HL-60 (cell line): ENCODE measurements around the gene SECTM1.

Experiments
- DNase-seq, 2 experiments: peaks; one replicate each; pipeline ENCODE4 v3.0.0-alpha.2; 2010 to 2020; ENCODE audit warnings: low read depth in 1 of 2, low spot score in 1 of 2
- H3K27ac ChIP-seq: fragments of 250-450 bp; sonication (Bioruptor Pico); replicated peaks from 2 replicates; pipeline ENCODE4 v1.5.1; 2020; ENCODE audit warnings: mild to moderate bottlenecking, moderate library complexity
- H3K27me3 ChIP-seq: fragments of 250-450 bp; sonication (Bioruptor Pico); 2 replicates; pipeline ENCODE4 v1.5.1; 2021; ENCODE audit warnings: mild to moderate bottlenecking, moderate library complexity; ENCODE audit not compliant: insufficient read depth, poor library complexity, severe bottlenecking
- H3K4me3 ChIP-seq: replicated peaks from 2 replicates; pipeline ENCODE4 v1.5.1; 2011; ENCODE audit warnings: mild to moderate bottlenecking, control low read depth, low read length; ENCODE audit not compliant: insufficient read depth
- GABPA ChIP-seq: IDR thresholded peaks from 2 replicates; pipeline ENCODE4 v1.6.1; 2012; ENCODE audit warnings: low read depth
- POLR2AphosphoS5 ChIP-seq: IDR thresholded peaks from 2 replicates; pipeline ENCODE4 v1.6.1; 2012; ENCODE audit warnings: low read depth
- SPI1 ChIP-seq: IDR thresholded peaks from 2 replicates; pipeline ENCODE4 v1.6.1; 2012; ENCODE audit warnings: low read depth, mild to moderate bottlenecking, borderline replicate concordance
- TF ChIP-seq, protein P1 (sequence below): IDR thresholded peaks from 2 replicates; pipeline ENCODE4 v1.6.1; 2012; ENCODE audit warnings: low read depth; ENCODE audit not compliant: insufficient replicate concordance
- TF ChIP-seq, protein P2 (sequence below): IDR thresholded peaks from one replicate; pipeline ENCODE4 v1.5.1; 2011; ENCODE audit warnings: low read length, control low read depth, inconsistent platforms; ENCODE audit not compliant: insufficient read depth

The SECTM1 gene

DNA sequence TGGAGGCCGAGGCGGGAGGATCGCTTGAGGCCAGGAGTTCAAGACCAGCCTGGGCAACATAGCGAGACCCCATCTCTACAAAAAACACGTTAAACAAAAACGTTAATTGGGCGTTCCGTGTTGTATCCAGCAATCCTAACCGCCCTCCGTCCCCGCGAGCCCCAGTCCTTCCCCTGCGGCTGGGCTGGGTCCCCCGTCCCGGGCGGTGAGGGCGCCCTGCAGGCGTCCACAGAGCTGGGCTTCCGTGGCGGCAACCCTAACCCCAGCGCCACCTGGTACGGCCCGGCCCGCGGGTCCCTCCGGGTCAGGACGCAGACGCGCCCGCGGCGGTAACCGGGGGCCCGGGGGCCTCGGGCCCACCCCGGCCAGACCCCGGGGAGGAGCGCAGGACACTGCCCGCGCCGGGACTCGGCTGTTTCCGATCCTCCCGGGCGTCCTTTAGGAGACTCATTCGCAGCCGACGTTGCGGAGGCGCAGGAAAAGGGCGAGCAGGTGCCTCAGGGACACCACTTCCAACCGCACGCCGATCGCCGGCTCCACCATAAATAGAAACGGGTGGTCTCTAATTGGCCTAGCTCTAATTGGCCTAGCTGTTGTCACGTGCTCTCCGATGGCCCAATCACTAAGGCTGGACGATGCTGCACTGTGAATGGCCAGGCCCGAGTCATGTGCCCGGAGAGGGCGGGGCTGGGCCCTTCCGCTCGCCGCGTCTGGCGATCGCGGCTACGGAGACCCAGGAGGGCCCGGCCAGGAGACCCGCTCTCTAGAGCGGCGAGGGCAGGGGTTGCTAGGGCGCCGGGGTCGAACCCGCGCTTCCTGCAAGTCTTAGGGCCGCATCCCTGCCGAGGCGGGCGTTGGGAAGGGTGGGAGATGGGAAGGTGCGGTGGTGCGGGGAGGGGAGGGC, 41.1 kb downstream of the SECTM1 start:
- TF ChIP-seq SPI1 (no peak; the same call in 1 of the 2 replicates), POLR2AphosphoS5 (peak; percentile 95), GABPA (no peak)
- TF ChIP-seq, protein P1, sequence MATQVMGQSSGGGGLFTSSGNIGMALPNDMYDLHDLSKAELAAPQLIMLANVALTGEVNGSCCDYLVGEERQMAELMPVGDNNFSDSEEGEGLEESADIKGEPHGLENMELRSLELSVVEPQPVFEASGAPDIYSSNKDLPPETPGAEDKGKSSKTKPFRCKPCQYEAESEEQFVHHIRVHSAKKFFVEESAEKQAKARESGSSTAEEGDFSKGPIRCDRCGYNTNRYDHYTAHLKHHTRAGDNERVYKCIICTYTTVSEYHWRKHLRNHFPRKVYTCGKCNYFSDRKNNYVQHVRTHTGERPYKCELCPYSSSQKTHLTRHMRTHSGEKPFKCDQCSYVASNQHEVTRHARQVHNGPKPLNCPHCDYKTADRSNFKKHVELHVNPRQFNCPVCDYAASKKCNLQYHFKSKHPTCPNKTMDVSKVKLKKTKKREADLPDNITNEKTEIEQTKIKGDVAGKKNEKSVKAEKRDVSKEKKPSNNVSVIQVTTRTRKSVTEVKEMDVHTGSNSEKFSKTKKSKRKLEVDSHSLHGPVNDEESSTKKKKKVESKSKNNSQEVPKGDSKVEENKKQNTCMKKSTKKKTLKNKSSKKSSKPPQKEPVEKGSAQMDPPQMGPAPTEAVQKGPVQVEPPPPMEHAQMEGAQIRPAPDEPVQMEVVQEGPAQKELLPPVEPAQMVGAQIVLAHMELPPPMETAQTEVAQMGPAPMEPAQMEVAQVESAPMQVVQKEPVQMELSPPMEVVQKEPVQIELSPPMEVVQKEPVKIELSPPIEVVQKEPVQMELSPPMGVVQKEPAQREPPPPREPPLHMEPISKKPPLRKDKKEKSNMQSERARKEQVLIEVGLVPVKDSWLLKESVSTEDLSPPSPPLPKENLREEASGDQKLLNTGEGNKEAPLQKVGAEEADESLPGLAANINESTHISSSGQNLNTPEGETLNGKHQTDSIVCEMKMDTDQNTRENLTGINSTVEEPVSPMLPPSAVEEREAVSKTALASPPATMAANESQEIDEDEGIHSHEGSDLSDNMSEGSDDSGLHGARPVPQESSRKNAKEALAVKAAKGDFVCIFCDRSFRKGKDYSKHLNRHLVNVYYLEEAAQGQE, result no peak
- TF ChIP-seq, protein P2, sequence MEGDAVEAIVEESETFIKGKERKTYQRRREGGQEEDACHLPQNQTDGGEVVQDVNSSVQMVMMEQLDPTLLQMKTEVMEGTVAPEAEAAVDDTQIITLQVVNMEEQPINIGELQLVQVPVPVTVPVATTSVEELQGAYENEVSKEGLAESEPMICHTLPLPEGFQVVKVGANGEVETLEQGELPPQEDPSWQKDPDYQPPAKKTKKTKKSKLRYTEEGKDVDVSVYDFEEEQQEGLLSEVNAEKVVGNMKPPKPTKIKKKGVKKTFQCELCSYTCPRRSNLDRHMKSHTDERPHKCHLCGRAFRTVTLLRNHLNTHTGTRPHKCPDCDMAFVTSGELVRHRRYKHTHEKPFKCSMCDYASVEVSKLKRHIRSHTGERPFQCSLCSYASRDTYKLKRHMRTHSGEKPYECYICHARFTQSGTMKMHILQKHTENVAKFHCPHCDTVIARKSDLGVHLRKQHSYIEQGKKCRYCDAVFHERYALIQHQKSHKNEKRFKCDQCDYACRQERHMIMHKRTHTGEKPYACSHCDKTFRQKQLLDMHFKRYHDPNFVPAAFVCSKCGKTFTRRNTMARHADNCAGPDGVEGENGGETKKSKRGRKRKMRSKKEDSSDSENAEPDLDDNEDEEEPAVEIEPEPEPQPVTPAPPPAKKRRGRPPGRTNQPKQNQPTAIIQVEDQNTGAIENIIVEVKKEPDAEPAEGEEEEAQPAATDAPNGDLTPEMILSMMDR, result no peak
- no peaks in the 10 kb centered on the region for H3K27me3 ChIP-seq
- peak; percentile 98 to 99 for DNase-seq
- peak overlapping the region; percentile 94 for H3K27ac ChIP-seq
- H3K4me3 ChIP-seq, result peak overlapping the region; percentile 55

DNA sequence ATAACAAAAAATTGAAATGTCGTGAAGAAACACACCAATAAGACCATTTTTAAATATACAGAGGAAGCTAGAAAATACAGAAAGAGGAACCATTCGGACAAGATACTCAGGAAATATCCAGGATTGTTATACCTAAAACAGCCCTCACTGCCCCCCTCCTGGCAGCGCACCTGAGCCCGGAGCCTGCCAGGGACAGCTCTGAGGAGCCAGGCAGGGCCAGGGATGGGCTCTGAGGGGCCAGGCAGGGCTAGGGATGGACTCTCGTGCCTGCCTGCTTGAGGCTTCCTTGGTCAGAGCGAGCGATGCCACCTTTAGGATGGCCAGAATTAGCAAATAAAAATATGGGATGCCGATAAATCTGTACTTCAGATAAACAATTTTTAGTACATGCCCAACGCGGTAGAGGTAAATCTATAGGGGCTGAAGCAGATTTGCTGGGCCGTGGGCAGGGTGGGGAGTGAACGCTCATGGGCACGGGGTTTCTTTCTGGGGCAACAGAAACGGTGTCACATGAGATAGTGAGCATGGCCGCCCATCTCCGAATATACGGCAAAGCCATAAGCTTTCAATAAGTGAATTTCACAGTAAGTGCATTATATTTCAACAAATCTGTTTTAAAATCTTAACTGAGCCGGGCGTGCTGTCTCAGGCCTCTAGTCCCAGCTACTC, 41.9 kb downstream of the SECTM1 start:
- no peak for DNase-seq
- Histone ChIP-seq H3K27me3 (no peaks in the 10 kb centered on the region), H3K27ac (peak overlapping the region; percentile 94), H3K4me3 (peak overlapping the region; percentile 55)
- TF ChIP-seq, protein P1, result no peak
- TF ChIP-seq SPI1 (no peak), POLR2AphosphoS5 (no peak), GABPA (no peak)
- TF ChIP-seq, protein P2, result no peak

DNA sequence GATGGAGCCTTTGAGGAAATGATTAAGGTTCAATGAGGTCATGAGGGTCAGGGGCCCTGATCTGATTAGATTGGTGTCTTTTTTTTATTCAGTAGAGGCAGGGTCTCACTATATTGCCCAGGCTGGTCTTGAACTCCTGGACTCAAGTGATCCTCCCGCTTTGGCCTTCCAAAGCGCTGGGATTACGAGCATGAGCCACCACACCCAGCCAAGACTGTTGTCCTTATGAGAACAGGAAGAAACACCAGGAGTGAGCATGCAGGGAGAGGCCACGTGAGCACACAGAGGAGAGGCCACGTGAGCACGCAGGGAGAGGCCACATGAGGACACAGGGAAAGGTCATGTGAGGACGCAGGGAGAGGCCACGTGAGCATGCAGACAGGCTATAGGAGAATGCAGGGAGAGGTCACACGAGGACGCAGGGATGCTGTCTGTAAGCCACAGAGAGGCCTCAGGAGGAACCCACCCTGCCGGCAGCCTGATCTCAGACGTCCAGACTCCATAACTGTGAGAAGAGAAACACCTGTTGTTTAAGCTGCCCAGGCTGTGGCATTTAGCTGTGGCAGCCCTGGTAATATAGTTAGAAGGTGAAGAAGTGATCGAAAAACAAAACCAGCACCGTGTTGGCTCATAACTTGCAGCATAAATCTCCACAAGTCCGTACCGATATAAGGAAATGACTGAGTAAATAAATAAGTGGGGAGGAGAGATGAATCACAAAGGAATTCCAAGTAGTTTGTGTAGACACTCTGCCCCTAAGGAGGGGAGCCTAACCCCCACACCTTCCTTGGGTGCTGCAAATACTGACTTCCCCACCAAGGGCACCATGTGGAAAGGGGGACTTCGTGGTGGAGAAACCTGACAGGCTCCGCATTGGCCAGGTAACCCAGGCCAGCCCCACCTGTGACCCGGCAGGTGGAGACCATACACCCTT, 45.4 kb downstream of the SECTM1 start:
- Histone ChIP-seq H3K27ac (peak overlapping the region; percentile 56), H3K4me3 (no peak overlapping the region), H3K27me3 (no peaks in the 10 kb centered on the region)
- peak; percentile 97 to 98 for DNase-seq
- TF ChIP-seq, protein P2, result no peak
- peak; percentile 93 for TF ChIP-seq POLR2AphosphoS5
